K562 (cell line): ENCODE data around the gene APBA2. TPM values are rescaled to one million over a fixed set of nuclear protein-coding genes. Genes with fewer than 3 reads are reported as not detected.

Experiments used
- ATAC-seq: fragments of 200-7000 bp; cut with Tn5 transposase; 3 replicates; pipeline ENCODE4 v1.9.1; 2020; ENCODE audit warnings: moderate library complexity
- BruUV-seq: library from RNA; stranded (reverse); fragments of 400-500 nt; replicated peaks from 2 replicates; lab custom pipeline; 2021; lab: Mats Ljungman, UMichigan
- CTCF ChIA-PET: fragments of 300-600 bp; formaldehyde crosslinking; extraction: SDS; loops from one replicate; lab custom pipeline; 2021; ENCODE audit warnings: low intra/inter-chr PET ratio; lab: Yijun Ruan, JAX
- POLR2A ChIA-PET: fragments of 300-600, 350-650 bp; sonication (Branson Sonifier 250); formaldehyde crosslinking; extraction: SDS; loops from one replicate; lab custom pipeline; 2021; ENCODE audit warnings: antibody characterized with exemption, inconsistent platforms; lab: Yijun Ruan, JAX
- DNase-seq, 4 experiments: peaks; one replicate each; pipeline versions ENCODE4 v3.0.0 to v3.0.0-alpha.2; 2011 to 2018; ENCODE audit warnings: low spot score in 3 of 4, mixed read lengths in 3 of 4; ENCODE audit errors: extremely low read depth in 1 of 4
- FAIRE-seq: peaks from 2 replicates; lab custom pipeline; 2011; peaks lifted over from hg19 to GRCh38; lab: Jason Lieb, UNC
- H2AFZ ChIP-seq: 2 replicates; pipeline ENCODE4 v1.6.0; 2011; ENCODE audit warnings: low read depth, low read length, control low read depth, inconsistent platforms
- H3K27ac ChIP-seq: fragments of 200-600 bp; 3 replicates; pipeline ENCODE4 v1.8.0; 2011; ENCODE audit warnings: low read depth, mild to moderate bottlenecking, control low read depth, inconsistent platforms, low read length, moderate library complexity, mixed read lengths; ENCODE audit errors: extremely low read depth
- H3K27me3 ChIP-seq, 2 experiments: fragments of 300-600 bp in 1 of 2; 2 replicates in 1 of 2; 3 replicates in 1 of 2; pipeline versions ENCODE4 v1.6.0 to v1.8.0; 2011; ENCODE audit warnings: inconsistent platforms in 2 of 2, low read length in 2 of 2, mild to moderate bottlenecking in 1 of 2, mixed read lengths in 1 of 2, moderate library complexity in 1 of 2; ENCODE audit not compliant: control insufficient read depth in 2 of 2, insufficient read depth in 2 of 2
- H3K36me3 ChIP-seq: fragments of 300-600 bp; 3 replicates; pipeline ENCODE4 v1.8.0; 2011; ENCODE audit warnings: mild to moderate bottlenecking, low read length, inconsistent platforms; ENCODE audit not compliant: control insufficient read depth, insufficient read depth
- H3K4me1 ChIP-seq, 2 experiments: fragments of 200-600 bp in 1 of 2; replicated peaks in 1 of 2; 2 replicates in 1 of 2; 3 replicates in 1 of 2; pipeline versions ENCODE4 v1.5.1 to v1.8.0; 2011; ENCODE audit warnings: inconsistent platforms in 2 of 2, low read length in 2 of 2, mild to moderate bottlenecking in 1 of 2, mixed read lengths in 1 of 2, moderate library complexity in 1 of 2; ENCODE audit not compliant: control insufficient read depth in 2 of 2, insufficient read depth in 2 of 2
- H3K4me2 ChIP-seq: 2 replicates; pipeline ENCODE4 v1.6.1; 2011; ENCODE audit warnings: low read length, control low read depth, inconsistent platforms, mixed read lengths; ENCODE audit not compliant: insufficient read depth
- H3K4me3 ChIP-seq: fragments of 200-600 bp; sonication (generic), shearing (Covaris generic); 2 replicates; pipeline ENCODE4 v1.5.1; 2016; ENCODE audit warnings: control low read depth, inconsistent platforms
- H3K79me2 ChIP-seq: fragments of 200-600 bp; 3 replicates; pipeline ENCODE4 v1.8.0; 2011; ENCODE audit warnings: low read length, inconsistent platforms; ENCODE audit not compliant: control insufficient read depth, insufficient read depth
- H3K9ac ChIP-seq, 2 experiments: 2 replicates each; pipeline versions ENCODE4 v1.6.0 to v1.6.1; 2011; ENCODE audit warnings: low read depth in 2 of 2, low read length in 2 of 2, control low read depth in 1 of 2, inconsistent platforms in 1 of 2, mild to moderate bottlenecking in 1 of 2, mixed read lengths in 1 of 2; ENCODE audit not compliant: insufficient read depth in 1 of 2
- H3K9me1 ChIP-seq: one replicate; pipeline ENCODE4 v1.6.0; 2011; ENCODE audit warnings: inconsistent platforms, mild to moderate bottlenecking, low read length, moderate library complexity; ENCODE audit not compliant: control insufficient read depth, insufficient read depth
- H3K9me3 ChIP-seq: replicated peaks from 2 replicates; pipeline ENCODE4 v1.5.1; 2011; ENCODE audit warnings: low read depth, low read length, inconsistent platforms; ENCODE audit not compliant: control insufficient read depth, insufficient read depth
- H4K20me1 ChIP-seq: replicated peaks from 2 replicates; pipeline ENCODE4 v1.6.1; 2011; ENCODE audit warnings: low read length, inconsistent platforms, mixed read lengths; ENCODE audit not compliant: control insufficient read depth, insufficient read depth
- AFF4 ChIP-seq: sonication (generic); formaldehyde crosslinking; IDR thresholded peaks from 2 replicates; pipeline ENCODE4 v1.8.0; 2023; ENCODE audit warnings: mild to moderate bottlenecking, missing genetic modification reagents
- BCL6 ChIP-seq: fragments of 250-450 bp; sonication (Bioruptor Pico); IDR thresholded peaks from 2 replicates; pipeline ENCODE4 v1.4.0; 2020
- DACH1 ChIP-seq: fragments of 450-650 bp; IDR thresholded peaks from 2 replicates; pipeline ENCODE4 v1.6.1; 2018; ENCODE audit not compliant: partially characterized antibody
- HES1 ChIP-seq: fragments of 450-650 bp; IDR thresholded peaks from 2 replicates; pipeline ENCODE4 v1.6.1; 2016; ENCODE audit warnings: low read depth, mild to moderate bottlenecking, moderate library complexity
- HLTF ChIP-seq: fragments of 450-650 bp; IDR thresholded peaks from 2 replicates; pipeline ENCODE4 v1.6.1; 2016
- MNT ChIP-seq, 2 experiments: fragments of 450-650 bp; conservative IDR thresholded peaks; 2 replicates each; pipeline ENCODE4 v1.6.1; 2017; ENCODE audit warnings: mild to moderate bottlenecking in 2 of 2, moderate library complexity in 2 of 2
- MYNN ChIP-seq, 2 experiments: sonication (generic); formaldehyde crosslinking in 1 of 2; IDR thresholded peaks; 2 replicates each; pipeline versions ENCODE4 v1.5.0 to v1.6.1; 2016 to 2020; ENCODE audit warnings: antibody characterized with exemption in 1 of 2, missing genetic modification reagents in 1 of 2
- NCOA1 ChIP-seq: fragments of 450-650 bp; IDR thresholded peaks from 2 replicates; pipeline ENCODE4 v1.6.1; 2016; ENCODE audit warnings: low read depth
- ZBTB8A ChIP-seq: fragments of 450-650 bp; IDR thresholded peaks from 2 replicates; pipeline ENCODE4 v1.6.1; 2018; ENCODE audit warnings: mild to moderate bottlenecking, moderate library complexity; ENCODE audit not compliant: partially characterized antibody
- ZNF239 ChIP-seq: fragments of 250-450 bp; sonication (Bioruptor Pico); IDR thresholded peaks from 2 replicates; pipeline ENCODE4 v1.4.0; 2020; ENCODE audit warnings: mild to moderate bottlenecking
- ZNF507 ChIP-seq: conservative IDR thresholded peaks from 2 replicates; pipeline ENCODE4 v1.6.1; 2017; ENCODE audit warnings: missing genetic modification characterization, missing compliant biosample characterization
- ZNF512 ChIP-seq: IDR thresholded peaks from 2 replicates; pipeline ENCODE4 v1.6.1; 2016; ENCODE audit warnings: missing genetic modification characterization, missing compliant biosample characterization
- ZNF75A ChIP-seq: fragments of 450-650 bp; formaldehyde crosslinking; IDR thresholded peaks from 2 replicates; pipeline ENCODE4 v1.4.0; 2020; ENCODE audit warnings: mild to moderate bottlenecking
- WGBS: fragments of 100-300 bp; shearing (Covaris generic); methylation state at CpG from one replicate; pipeline ENCODE4 v1.1.6; 2016; ENCODE audit warnings: low coverage, mixed read lengths; ENCODE audit not compliant: insufficient coverage; ENCODE audit errors: missing lambda C conversion rate; 5-methylcytosine and 5-hydroxymethylcytosine counted together
- in situ Hi-C: fragments of 300-500 bp; cut with MboI; formaldehyde crosslinking; loops from 4 replicates; pipeline ENCODE4 v1.15.0; 2018; ENCODE audit warnings: inconsistent platforms, mixed read lengths
- intact Hi-C: fragments of 100-400 bp; cut with micrococcal nuclease; formaldehyde crosslinking; loops from 2 replicates; pipeline ENCODE4 v1.14.2; 2022
- polyA plus RNA-seq, 8 experiments: library from polyadenylated mRNA; depleted of rRNA in 4 of 8; stranded (reverse) in 5 of 8; unstranded in 3 of 8; fragments of >200 nt; fragmentation: Nextera tagmentation in 2 of 8; fragmentation: Illumina TruSeq in 1 of 8; extraction: Ambion mirVana in 2 of 8; extraction: Trizol in 1 of 8; gene quantifications; 2 replicates each; pipeline versions ENCODE4 v1.2.1 to v1.2.3, GENCODE V29; 2011 to 2014; ENCODE audit warnings: inconsistent platforms in 1 of 8, missing spikeins in 1 of 8
- total RNA-seq, 7 experiments: library from RNA; depleted of rRNA in 6 of 7; stranded (reverse); fragments of >200 nt in 6 of 7; fragmentation: Illumina TruSeq in 2 of 7; extraction: Trizol in 2 of 7; gene quantifications; 2 replicates each; pipeline versions ENCODE4 v1.2.1 to v1.2.3, GENCODE V29; 2011 to 2021; ENCODE audit warnings: low replicate concordance in 1 of 7

APBA2 gene
- total and polyA plus RNA-seq, 9 of the 15 experiments (the other 6 are each of a cell fraction or from before 2014, with no cell fraction given), result 0.24 to 40.9 (median 25.2) TPM

GRCh38 chr15:28959326-28959725, 73.6 kb downstream of the APBA2 start:
- BruUV-seq, result no TSS peak
- ATAC-seq (no peak), FAIRE-seq (no peak), DNase-seq (no peak)
- no peaks in the 10 kb centered on the region for H3K27me3 ChIP-seq
- ChIA-PET POLR2A (interaction anchor here (0.6 to 2.3 kb wide), 2 partner anchors 9 to 955 kb away, joined by 3 to 11 read pairs; no protein-coding TSS in a partner anchor), CTCF (no interaction called here)
- no peak overlapping the region for H3K4me3 ChIP-seq
- no peaks in the 10 kb centered on the region for H3K9me3 ChIP-seq
- peaks cover 33 to 35% of the 10 kb centered on the region in 2 experiments for H3K4me1 ChIP-seq
- H2AFZ ChIP-seq, result no peak overlapping the region
- H3K4me2 ChIP-seq, result no peak overlapping the region
- 67% methylated on average over 5 of the region's 7 CpGs for WGBS
- H3K27ac ChIP-seq, result no peak overlapping the region
- H4K20me1 ChIP-seq, result 0 out of 2 replicates have a peak, but pooled peaks cover 3% of the 10 kb centered on the region
- TF ChIP-seq MNT (conservative IDR thresholded peaks at IDR 0.05) (no peak), ZNF239 (CRISPR knock-in tag) (no peak), MYNN (IDR thresholded peaks at IDR 0.05) (no peak), MYNN (CRISPR knock-in tag; IDR thresholded peaks at IDR 0.05) (no peak), NCOA1 (no peak), ZNF507 (tag) (no peak), AFF4 (CRISPR knock-in tag) (no peak), HLTF (no peak), ZNF512 (no peak), ZNF75A (CRISPR knock-in tag) (no peak), BCL6 (no peak), HES1 (no peak), DACH1 (no peak), ZBTB8A (no peak)
- peaks cover 40% of the 10 kb centered on the region for H3K79me2 ChIP-seq
- in situ Hi-C loops (no loop called here), intact Hi-C loops (loop anchor here (5.0 kb wide), 1 partner anchor 47 kb away; no protein-coding TSS in a partner anchor)
- H3K9me1 ChIP-seq, result no peaks in the 10 kb centered on the region
- no peak overlapping the region for H3K9ac ChIP-seq
- peaks cover 5% of the 10 kb centered on the region; the same call in 2 of the 3 replicates for H3K36me3 ChIP-seq
